ENCODE results near the gene NPTXR.

Gene NPTXR

GRCh38 chr22:38843657-38844314 lies at the start of gene NPTXR:
Gene NPTXR (minus strand): TSS chr22:38844028.
- peak; percentile 56 for DNase-seq
- in situ Hi-C loops (cut with HindIII; ENCODE audit: low pct_ligation_motif_present, low pct_unique_long_range_greater_than_20kb, low sequenced_read_pairs), result no loop called here

DNA sequence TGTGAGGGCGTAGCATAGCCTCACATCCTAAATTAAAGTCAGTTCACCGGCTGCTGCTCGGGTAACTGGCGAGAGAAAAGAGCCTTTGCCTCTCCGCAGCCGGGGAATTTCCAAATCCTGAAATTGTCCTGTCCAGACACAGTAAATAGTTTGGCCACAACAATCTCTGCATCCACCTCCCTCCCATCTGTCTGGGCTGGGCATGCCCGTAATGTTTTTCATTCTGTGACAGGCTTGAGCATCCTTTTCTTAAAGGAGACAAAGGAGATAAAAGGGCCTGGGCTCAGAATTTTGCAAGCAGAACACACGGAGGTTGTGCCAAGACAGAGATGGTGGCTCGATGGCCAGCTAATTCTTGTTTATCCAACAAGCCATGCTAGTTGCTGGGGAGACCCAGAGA lies 47.4 kb upstream of the NPTXR start:
- in situ Hi-C loops (cut with HindIII; ENCODE audit: low pct_ligation_motif_present, low pct_unique_long_range_greater_than_20kb, low sequenced_read_pairs), result no loop called here
- no peak for DNase-seq

- in situ Hi-C loops (cut with HindIII; ENCODE audit: low pct_ligation_motif_present, low pct_unique_long_range_greater_than_20kb, low sequenced_read_pairs), result no loop called here
Observed at GRCh38 chr22:38890377-38890776, 46.5 kb upstream of the NPTXR start.

DNA sequence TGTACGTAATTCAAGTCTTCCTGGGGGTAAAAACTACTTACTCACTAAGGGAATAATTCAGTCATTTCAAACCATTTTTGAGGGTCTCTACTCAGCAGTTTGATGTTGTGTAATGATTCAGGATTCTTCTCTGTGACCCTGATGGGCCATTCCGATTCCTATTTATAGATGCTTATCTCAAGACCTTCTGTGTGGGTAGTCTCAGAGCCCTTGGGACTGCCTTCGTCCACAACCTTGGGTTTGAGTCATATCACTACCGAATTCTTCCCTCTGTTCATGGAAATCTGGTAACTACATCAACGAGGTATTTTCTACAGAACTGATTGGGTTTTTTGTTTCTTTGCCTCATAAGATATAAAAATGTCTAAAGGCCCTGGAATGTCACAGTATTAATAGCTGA lies 42.5 kb upstream of the NPTXR start:
- no peak for DNase-seq
- in situ Hi-C loops (cut with HindIII; ENCODE audit: low pct_ligation_motif_present, low pct_unique_long_range_greater_than_20kb, low sequenced_read_pairs), result no loop called here

More at GRCh38 chr22:38890377-38890776, 46.5 kb upstream of the NPTXR start:
- DNase-seq, result no peak

DNA sequence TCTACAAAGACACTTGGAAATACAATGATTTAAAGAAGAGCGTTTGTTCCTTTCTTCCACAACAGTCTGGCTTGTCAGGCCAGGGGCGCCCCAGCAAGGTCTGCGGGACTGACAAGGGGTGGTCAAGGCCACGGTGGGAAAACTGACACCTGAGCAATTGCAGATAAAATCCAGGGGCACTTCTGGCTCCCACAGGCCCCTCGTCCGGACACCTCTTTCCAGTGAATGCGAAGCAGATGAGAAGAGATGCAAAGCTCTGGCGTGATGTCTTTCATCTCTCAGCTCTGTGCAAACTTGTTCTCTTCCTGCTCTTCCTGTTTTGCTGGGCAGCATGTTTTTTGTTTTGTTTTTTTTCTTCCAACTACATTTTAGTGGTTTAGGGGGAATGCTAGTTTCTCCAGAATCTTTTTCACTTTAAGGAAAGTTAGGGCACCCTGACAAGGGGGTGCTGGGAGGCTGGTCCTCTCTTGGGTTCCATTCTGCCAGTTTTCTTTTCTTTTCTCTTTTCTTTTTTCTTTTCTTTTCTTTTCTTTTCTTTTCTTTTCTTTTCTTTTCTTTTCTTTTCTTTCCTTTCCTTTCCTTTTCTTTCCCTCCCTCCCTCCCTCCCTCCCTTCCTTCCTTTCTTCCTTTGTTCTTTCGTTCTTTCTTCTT lies 39.3 kb upstream of the NPTXR start:
- in situ Hi-C loops (cut with HindIII; ENCODE audit: low pct_ligation_motif_present, low pct_unique_long_range_greater_than_20kb, low sequenced_read_pairs), result no loop called here

DNA sequence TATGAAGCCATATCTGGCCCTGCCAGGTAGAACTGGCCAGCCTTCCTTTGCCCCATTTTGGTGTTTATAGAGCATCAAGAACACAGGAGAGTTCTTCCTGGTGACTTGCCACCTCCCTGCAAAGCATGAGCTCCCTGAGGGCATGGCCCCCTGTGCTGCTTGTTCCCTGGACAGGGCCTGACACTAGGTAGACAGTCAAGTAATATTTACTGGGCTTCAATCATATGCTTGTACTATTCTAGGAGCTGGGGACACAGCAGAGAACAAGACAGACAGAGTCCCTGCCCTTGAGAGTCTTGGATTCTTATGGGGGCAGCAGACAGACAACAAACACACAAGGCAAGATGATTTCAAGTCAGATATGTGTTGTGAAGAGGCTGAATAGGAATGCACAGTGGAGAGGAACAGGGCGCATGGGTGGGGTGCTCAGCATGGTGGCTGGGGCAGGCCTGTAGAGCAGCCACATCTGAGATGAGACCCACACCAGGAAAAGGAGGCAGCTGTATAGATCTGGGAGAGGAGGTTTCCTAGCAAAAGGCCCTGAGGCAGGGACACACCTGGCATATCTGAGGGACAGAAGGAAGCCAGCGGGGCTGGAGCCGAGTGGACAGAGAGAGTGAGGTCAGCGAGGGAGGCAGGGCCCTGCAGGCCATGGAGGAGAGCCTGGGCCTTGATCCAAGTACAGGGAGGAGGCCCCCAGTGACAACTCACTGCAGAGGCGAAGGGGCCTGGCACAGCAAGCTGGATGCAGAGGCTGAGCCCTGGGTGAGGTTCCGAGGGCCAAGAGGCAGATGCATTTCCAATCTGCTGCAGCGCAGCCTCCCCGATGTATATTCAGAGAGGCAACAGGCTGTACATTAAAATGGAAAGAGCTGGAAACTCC lies 38.4 kb upstream of the NPTXR start:
- no peak for DNase-seq
- in situ Hi-C loops (cut with HindIII; ENCODE audit: low pct_ligation_motif_present, low pct_unique_long_range_greater_than_20kb, low sequenced_read_pairs), result no loop called here

More for the DNA sequence above, 39.3 kb upstream of the NPTXR start:
- DNase-seq, result no peak

DNA sequence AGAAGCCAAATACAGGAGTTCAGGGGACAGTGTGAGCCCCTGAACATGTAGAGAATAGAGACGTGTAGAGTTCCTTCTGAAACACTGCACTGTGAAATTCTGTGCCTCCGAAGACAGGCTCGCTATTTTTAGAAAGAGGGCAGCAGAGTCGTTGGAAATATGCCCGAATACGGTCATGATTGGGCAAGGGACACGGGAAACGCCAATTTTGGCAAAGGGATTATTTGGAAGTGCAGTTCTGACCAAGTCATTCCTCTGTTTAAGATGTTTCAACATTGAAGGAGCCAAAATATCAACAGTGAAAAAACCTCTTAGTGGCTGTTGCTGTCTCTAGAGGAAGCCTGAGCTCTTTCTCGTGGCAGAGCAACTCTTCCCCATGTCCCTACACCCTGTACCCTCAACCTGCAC lies 37.6 kb upstream of the NPTXR start:
- DNase-seq, result no peak
- in situ Hi-C loops (cut with HindIII; ENCODE audit: low pct_ligation_motif_present, low pct_unique_long_range_greater_than_20kb, low sequenced_read_pairs), result no loop called here

- DNase-seq, result no peak
- in situ Hi-C loops (cut with HindIII; ENCODE audit: low pct_ligation_motif_present, low pct_unique_long_range_greater_than_20kb, low sequenced_read_pairs), result no loop called here
Observed at GRCh38 chr22:38879961-38880360, 36.1 kb upstream of the NPTXR start.

DNA sequence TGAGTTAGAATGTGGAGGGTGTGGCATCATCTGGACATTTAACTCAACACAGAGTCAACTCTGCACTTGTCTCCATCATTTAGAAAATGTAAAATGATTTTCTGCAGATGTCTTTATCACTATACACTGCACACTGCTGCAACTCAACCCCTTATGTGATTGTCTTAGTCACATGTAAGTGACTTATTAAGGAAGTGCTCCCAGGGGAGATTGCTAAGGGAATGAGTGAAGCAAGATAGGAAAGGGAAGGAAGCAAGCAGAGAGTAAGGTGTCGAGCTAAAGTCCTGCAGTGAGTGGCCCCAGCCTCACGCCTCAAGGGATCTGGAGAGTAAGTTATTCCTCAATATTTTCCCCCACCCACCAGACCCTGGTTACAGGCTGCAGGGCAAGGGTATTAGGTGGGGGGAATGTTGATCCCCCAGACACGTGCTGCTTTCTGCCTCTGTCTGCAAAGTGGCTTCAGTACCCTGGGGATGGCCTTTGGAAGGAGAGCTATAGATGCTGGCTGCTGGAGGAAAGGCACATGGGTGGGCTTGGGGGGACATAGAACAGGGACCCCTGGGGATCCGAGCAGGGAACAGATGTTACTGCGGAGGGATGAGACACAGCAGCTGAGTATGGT lies 35.4 kb upstream of the NPTXR start:
- DNase-seq, result peak; percentile 22
- in situ Hi-C loops (cut with HindIII; ENCODE audit: low pct_ligation_motif_present, low pct_unique_long_range_greater_than_20kb, low sequenced_read_pairs), result no loop called here

- no peak for DNase-seq
- in situ Hi-C loops (cut with HindIII; ENCODE audit: low pct_ligation_motif_present, low pct_unique_long_range_greater_than_20kb, low sequenced_read_pairs), result no loop called here
Observed at GRCh38 chr22:38878001-38878400, 34.2 kb upstream of the NPTXR start.

DNA sequence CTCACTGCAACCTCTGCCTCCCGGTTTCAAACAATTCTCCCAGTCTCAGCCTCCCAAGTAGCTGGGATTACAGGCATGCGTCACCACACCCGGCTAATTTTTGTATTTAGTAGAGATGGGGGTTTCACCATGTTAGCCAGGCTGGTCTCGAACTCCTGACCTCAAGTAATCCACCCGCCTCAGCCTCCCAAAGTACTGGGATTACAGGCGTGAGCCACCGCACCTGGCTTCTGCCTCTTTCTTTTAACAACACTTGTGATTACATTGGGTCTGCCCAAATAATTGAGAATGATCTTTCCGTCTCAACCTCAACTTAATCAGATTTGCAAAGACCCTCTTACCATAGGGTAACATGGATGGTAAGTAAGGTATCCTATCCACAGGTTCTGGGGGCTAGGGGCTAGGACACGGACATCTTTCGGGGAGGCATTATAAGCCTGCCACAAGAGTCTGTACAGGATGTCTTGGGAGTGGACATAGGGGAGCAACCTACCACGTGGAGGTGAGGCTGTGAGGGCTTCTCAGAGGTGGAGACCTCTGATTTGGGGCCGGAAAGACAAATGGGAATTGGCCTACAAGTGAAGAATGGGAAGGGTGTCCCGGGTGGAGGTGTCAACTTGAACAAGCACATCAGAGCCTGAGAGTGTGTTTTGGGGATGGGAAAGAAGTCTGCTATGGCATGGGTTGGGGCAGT lies 30.8 kb upstream of the NPTXR start:
- in situ Hi-C loops (cut with HindIII; ENCODE audit: low pct_ligation_motif_present, low pct_unique_long_range_greater_than_20kb, low sequenced_read_pairs), result no loop called here
- DNase-seq, result no peak

- no peak for DNase-seq
- in situ Hi-C loops (cut with HindIII; ENCODE audit: low pct_ligation_motif_present, low pct_unique_long_range_greater_than_20kb, low sequenced_read_pairs), result no loop called here
Observed at GRCh38 chr22:38873469-38874411, 29.9 kb upstream of the NPTXR start.

DNA sequence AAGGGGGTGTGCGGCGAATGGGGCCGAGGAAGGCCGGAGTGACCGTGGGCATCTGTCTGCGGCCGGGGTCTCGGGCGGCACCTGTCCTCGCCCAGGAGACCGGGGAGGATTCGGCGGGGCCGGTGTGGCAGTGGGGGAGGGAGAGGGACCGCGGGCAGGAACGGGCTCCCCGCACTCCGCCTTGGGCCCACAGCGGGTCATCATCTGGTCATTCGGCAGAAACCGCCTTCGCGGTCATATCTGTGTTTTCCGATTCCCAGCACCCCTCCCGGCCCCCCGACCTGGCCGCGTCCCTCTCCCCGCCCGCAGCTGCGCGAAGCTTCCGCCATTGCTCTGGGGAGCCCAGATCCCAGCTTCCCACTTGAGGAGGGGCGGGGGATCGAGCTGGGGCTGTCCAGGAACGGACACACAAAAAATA lies 29.0 kb upstream of the NPTXR start:
- in situ Hi-C loops (cut with HindIII; ENCODE audit: low pct_ligation_motif_present, low pct_unique_long_range_greater_than_20kb, low sequenced_read_pairs), result no loop called here
- peak; percentile 56 for DNase-seq

DNA sequence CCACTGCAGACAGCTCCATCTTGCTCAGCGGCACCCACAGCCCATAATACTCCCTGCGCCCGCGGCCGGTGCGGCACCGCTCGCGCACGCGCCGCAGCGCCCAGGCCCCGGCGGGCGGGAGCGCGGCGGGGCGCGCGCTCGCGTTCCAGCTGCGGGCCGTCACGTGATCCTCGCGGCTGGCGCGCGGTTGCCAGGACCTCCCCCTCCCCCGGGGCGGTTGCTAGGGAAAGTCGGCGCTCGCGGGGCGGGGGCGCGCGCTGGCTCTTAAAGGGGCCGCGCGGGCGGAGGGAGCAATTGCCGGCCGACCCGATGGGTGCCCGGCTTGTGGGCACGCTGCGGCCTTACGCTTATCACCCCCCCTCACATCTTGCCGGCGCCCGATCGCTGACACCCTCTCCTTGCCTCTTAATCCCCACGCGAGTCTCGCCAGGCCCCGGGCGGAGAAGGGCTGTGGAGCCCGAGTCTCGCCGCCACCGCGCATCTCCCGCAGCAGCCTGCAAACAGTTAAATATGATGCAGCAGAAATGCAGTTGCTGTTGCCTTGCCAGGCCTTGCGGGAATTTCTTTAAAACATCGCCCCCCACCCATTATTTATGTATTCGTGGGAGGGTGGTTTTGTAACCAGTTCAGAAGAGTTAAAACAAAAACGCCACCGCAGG lies 28.5 kb upstream of the NPTXR start, which contains the start of gene CBX6:
CBX6 (minus strand) TSS at position 45 of the 659 bp plus-strand sequence; CDS start at position 19, 26 bp downstream.
- in situ Hi-C loops (cut with HindIII; ENCODE audit: low pct_ligation_motif_present, low pct_unique_long_range_greater_than_20kb, low sequenced_read_pairs), result no loop called here

DNA sequence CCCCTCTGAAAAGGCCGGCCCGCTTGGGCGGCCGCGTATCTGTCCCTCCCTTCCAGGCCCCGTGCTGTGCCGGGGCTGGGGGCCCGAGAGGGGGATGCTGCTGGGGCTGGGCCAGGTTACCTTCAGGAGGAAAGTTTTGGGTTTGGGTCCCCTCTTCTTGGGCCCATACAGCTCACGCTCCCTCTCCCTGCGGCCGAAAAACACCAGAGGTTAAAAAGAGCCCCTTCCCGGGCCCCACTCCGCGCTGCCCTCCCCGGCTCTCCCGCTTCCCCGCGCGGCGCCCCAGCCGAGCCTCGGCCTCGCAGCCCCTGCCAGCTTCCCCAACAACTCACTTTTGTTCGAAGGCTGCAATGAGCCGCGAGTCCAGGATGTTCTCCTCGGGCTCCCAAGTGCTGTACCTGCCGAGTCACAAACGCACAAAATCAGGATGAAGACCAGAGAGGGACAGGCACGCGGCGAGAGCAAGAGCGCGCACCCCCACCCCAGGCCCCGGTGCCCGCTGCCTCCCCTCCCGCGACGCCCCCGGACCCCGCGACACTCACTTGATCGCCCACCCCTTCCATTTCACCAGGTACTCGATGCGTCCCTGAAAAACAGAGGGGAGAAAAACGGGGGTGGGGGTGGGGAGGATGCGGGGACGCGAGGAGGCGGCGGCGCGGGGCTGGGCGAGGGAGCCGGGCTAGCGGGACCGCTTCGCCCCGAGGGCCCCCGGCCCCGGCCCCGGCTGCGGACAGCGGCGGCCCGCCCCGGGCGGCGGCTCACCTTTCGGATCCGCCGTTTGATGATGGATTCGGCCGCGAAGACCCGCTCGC lies 27.7 kb upstream of the NPTXR start:
- in situ Hi-C loops (cut with HindIII; ENCODE audit: low pct_ligation_motif_present, low pct_unique_long_range_greater_than_20kb, low sequenced_read_pairs), result no loop called here
- peak; percentile 12 for DNase-seq

More for the DNA sequence above, 28.5 kb upstream of the NPTXR start, which contains the start of gene CBX6:
- DNase-seq, result peak; percentile 89

GRCh38 chr22:38870791-38871359 lies 27.0 kb upstream of the NPTXR start:
- in situ Hi-C loops (cut with HindIII; ENCODE audit: low pct_ligation_motif_present, low pct_unique_long_range_greater_than_20kb, low sequenced_read_pairs), result no loop called here
- no peak for DNase-seq
